Epithelial cell of esophagus (primary cell): ENCODE results near the gene PTH2R.

ENCODE experiments used
- DNase-seq: peaks from one replicate; pipeline ENCODE4 v3.0.0; 2010; ENCODE audit warnings: low read depth
- H3K4me3 ChIP-seq: 2 replicates; pipeline ENCODE4 v1.5.1; 2011; ENCODE audit warnings: mild to moderate bottlenecking, low read length, control low read depth
- CTCF ChIP-seq: IDR thresholded peaks from 2 replicates; pipeline ENCODE4 v1.5.1; 2011; ENCODE audit warnings: low read depth, mild to moderate bottlenecking, low read length, control low read depth, inconsistent platforms; ENCODE audit not compliant: insufficient read depth; ENCODE audit errors: missing control alignments

The PTH2R gene

GRCh38 chr2:208406474-208407451 is at the start of gene PTH2R:
Gene PTH2R, plus strand, starts transcription at chr2:208406792. Its CDS starts 252 bp downstream, at chr2:208407044.
- peak; percentile 11 for DNase-seq
- peak within 1 kb of the TSS; percentile 15 for H3K4me3 ChIP-seq
- no peak for TF ChIP-seq CTCF

GRCh38 chr2:208356846-208357574 is 49.6 kb upstream of the PTH2R start:
- no peak for TF ChIP-seq CTCF
- DNase-seq: no peak

GRCh38 chr2:208358758-208359631 is 47.6 kb upstream of the PTH2R start:
- TF ChIP-seq CTCF: no peak
- no peak for DNase-seq
- H3K4me3 ChIP-seq: no peak overlapping the region

More at GRCh38 chr2:208356846-208357574, 49.6 kb upstream of the PTH2R start:
- H3K4me3 ChIP-seq: no peak overlapping the region

GRCh38 chr2:208359632-208359986 is 47.0 kb upstream of the PTH2R start:
- no peak for TF ChIP-seq CTCF
- no peak overlapping the region for H3K4me3 ChIP-seq
- no peak for DNase-seq

GRCh38 chr2:208360259-208361076 is 46.1 kb upstream of the PTH2R start:
- TF ChIP-seq CTCF: no peak
- no peak overlapping the region for H3K4me3 ChIP-seq
- DNase-seq: no peak

- no peak overlapping the region for H3K4me3 ChIP-seq
- no peak for DNase-seq
- TF ChIP-seq CTCF: no peak
These were observed 45.5 kb upstream of the PTH2R start for GRCh38 chr2:208361077-208361441.
